ENCODE data around the gene UGT1A10. TPM values are rescaled to one million over a fixed set of nuclear protein-coding genes. Genes with fewer than 3 reads are reported as not detected.

UGT1A10 gene
- total and polyA plus RNA-seq, 2 of the 13 experiments (the other 11 are each of a cell fraction or from before 2014, with no cell fraction given) = not detected

DNA sequence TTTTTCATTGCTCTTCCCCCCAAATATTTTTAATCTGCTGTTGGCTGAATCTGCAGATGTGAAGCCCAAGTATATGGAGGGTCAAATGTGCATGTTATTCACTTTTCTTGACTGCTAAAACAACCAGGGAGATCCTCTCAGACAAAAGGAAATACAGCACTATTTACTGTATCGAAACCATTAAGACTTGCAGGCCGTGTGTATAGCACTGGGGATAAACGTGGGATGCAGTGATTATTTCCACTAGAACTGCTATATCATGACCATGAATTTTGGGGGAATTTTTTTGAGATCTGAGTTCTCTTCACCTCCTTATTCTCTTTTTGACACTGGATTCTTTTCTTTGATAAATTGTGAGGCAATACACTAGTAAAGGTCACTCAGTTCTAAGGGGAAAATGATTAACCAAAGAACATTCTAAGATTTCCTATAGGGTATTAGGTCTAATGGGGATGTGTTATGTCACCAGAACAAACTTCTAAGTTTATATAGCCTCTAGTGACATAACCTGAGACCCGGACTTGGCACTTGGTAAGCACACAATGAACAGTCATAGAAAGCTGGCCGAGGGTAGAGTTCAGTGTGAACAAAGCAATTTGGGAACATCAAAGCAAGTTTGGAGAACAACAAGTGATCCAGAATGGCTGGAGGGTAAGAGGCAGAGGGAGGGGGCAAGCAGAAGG is 109.0 kb downstream of the UGT1A10 start (continued):
- TF ChIP-seq, protein P1, sequence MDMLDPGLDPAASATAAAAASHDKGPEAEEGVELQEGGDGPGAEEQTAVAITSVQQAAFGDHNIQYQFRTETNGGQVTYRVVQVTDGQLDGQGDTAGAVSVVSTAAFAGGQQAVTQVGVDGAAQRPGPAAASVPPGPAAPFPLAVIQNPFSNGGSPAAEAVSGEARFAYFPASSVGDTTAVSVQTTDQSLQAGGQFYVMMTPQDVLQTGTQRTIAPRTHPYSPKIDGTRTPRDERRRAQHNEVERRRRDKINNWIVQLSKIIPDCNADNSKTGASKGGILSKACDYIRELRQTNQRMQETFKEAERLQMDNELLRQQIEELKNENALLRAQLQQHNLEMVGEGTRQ (IDR thresholded peaks at IDR 0.05; ENCODE audit: low read depth, low read length) = no peak
- TF ChIP-seq, protein P1 (CRISPR knock-in tag; IDR thresholded peaks at IDR 0.05; ENCODE audit: borderline replicate concordance) = peak; percentile 41; the same call in 1 of the 2 replicates
- no peak for TF ChIP-seq ZNF124 (CRISPR knock-in tag; IDR thresholded peaks at IDR 0.05)
- TF ChIP-seq, protein P2, sequence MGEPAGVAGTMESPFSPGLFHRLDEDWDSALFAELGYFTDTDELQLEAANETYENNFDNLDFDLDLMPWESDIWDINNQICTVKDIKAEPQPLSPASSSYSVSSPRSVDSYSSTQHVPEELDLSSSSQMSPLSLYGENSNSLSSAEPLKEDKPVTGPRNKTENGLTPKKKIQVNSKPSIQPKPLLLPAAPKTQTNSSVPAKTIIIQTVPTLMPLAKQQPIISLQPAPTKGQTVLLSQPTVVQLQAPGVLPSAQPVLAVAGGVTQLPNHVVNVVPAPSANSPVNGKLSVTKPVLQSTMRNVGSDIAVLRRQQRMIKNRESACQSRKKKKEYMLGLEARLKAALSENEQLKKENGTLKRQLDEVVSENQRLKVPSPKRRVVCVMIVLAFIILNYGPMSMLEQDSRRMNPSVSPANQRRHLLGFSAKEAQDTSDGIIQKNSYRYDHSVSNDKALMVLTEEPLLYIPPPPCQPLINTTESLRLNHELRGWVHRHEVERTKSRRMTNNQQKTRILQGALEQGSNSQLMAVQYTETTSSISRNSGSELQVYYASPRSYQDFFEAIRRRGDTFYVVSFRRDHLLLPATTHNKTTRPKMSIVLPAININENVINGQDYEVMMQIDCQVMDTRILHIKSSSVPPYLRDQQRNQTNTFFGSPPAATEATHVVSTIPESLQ (CRISPR knock-in tag; conservative IDR thresholded peaks at IDR 0.05) = peak; percentile 87; the same call in 1 of the 2 replicates
- TF ChIP-seq, protein P3, sequence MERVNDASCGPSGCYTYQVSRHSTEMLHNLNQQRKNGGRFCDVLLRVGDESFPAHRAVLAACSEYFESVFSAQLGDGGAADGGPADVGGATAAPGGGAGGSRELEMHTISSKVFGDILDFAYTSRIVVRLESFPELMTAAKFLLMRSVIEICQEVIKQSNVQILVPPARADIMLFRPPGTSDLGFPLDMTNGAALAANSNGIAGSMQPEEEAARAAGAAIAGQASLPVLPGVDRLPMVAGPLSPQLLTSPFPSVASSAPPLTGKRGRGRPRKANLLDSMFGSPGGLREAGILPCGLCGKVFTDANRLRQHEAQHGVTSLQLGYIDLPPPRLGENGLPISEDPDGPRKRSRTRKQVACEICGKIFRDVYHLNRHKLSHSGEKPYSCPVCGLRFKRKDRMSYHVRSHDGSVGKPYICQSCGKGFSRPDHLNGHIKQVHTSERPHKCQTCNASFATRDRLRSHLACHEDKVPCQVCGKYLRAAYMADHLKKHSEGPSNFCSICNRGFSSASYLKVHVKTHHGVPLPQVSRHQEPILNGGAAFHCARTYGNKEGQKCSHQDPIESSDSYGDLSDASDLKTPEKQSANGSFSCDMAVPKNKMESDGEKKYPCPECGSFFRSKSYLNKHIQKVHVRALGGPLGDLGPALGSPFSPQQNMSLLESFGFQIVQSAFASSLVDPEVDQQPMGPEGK (CRISPR knock-in tag; IDR thresholded peaks at IDR 0.05) = peak; percentile 71; the same call in 1 of the 2 replicates
- no peak for TF ChIP-seq XBP1 (CRISPR knock-in tag; IDR thresholded peaks at IDR 0.05)
- no peak for TF ChIP-seq PHF8 (CRISPR knock-in tag; IDR thresholded peaks at IDR 0.05)
- TF ChIP-seq, protein P4, sequence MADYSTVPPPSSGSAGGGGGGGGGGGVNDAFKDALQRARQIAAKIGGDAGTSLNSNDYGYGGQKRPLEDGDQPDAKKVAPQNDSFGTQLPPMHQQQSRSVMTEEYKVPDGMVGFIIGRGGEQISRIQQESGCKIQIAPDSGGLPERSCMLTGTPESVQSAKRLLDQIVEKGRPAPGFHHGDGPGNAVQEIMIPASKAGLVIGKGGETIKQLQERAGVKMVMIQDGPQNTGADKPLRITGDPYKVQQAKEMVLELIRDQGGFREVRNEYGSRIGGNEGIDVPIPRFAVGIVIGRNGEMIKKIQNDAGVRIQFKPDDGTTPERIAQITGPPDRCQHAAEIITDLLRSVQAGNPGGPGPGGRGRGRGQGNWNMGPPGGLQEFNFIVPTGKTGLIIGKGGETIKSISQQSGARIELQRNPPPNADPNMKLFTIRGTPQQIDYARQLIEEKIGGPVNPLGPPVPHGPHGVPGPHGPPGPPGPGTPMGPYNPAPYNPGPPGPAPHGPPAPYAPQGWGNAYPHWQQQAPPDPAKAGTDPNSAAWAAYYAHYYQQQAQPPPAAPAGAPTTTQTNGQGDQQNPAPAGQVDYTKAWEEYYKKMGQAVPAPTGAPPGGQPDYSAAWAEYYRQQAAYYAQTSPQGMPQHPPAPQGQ (CRISPR knock-in tag; IDR thresholded peaks at IDR 0.05; ENCODE audit: borderline replicate concordance) = no peak
- TF ChIP-seq, protein P5, sequence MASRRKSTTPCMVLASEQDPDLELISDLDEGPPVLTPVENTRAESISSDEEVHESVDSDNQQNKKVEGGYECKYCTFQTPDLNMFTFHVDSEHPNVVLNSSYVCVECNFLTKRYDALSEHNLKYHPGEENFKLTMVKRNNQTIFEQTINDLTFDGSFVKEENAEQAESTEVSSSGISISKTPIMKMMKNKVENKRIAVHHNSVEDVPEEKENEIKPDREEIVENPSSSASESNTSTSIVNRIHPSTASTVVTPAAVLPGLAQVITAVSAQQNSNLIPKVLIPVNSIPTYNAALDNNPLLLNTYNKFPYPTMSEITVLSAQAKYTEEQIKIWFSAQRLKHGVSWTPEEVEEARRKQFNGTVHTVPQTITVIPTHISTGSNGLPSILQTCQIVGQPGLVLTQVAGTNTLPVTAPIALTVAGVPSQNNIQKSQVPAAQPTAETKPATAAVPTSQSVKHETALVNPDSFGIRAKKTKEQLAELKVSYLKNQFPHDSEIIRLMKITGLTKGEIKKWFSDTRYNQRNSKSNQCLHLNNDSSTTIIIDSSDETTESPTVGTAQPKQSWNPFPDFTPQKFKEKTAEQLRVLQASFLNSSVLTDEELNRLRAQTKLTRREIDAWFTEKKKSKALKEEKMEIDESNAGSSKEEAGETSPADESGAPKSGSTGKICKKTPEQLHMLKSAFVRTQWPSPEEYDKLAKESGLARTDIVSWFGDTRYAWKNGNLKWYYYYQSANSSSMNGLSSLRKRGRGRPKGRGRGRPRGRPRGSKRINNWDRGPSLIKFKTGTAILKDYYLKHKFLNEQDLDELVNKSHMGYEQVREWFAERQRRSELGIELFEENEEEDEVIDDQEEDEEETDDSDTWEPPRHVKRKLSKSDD (CRISPR knock-in tag; IDR thresholded peaks at IDR 0.05; ENCODE audit: low read depth) = no peak
- peak; percentile 75 for TF ChIP-seq BHLHE40 (IDR thresholded peaks at IDR 0.05; ENCODE audit: low read length)
- TF ChIP-seq ZNF562 (CRISPR knock-in tag; IDR thresholded peaks at IDR 0.05; ENCODE audit: borderline replicate concordance) = peak; percentile 48; the same call in 1 of the 2 replicates
- TF ChIP-seq, protein P6, sequence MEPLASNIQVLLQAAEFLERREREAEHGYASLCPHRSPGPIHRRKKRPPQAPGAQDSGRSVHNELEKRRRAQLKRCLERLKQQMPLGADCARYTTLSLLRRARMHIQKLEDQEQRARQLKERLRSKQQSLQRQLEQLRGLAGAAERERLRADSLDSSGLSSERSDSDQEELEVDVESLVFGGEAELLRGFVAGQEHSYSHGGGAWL (CRISPR knock-in tag; IDR thresholded peaks at IDR 0.05) = no peak
- peak; percentile 35; the same call in 1 of the 2 replicates for TF ChIP-seq ZNF749 (CRISPR knock-in tag; IDR thresholded peaks at IDR 0.05; ENCODE audit: borderline replicate concordance)
- peak; percentile 93 for TF ChIP-seq ZNF264 (CRISPR knock-in tag; IDR thresholded peaks at IDR 0.05)
- TF ChIP-seq, protein P7, sequence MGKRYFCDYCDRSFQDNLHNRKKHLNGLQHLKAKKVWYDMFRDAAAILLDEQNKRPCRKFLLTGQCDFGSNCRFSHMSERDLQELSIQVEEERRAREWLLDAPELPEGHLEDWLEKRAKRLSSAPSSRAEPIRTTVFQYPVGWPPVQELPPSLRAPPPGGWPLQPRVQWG (CRISPR knock-in tag; IDR thresholded peaks at IDR 0.05; ENCODE audit: borderline replicate concordance, low read depth) = no peak
- no peak for TF ChIP-seq U2AF1 (optimal IDR thresholded peaks at IDR 0.05; ENCODE audit: low read depth, low read length)
